Activated CD8-positive, alpha-beta memory T cell treated with anti-CD3 and anti-CD28 coated beads, Interleukin-2, amount 50 U/mL, for 48 hours (primary cell): Measurements from ENCODE around the gene DLGAP1.

ENCODE experiments used
- DNase-seq: peaks from one replicate; pipeline ENCODE4 v3.0.0-alpha.2; 2020

The DLGAP1 gene

DNA sequence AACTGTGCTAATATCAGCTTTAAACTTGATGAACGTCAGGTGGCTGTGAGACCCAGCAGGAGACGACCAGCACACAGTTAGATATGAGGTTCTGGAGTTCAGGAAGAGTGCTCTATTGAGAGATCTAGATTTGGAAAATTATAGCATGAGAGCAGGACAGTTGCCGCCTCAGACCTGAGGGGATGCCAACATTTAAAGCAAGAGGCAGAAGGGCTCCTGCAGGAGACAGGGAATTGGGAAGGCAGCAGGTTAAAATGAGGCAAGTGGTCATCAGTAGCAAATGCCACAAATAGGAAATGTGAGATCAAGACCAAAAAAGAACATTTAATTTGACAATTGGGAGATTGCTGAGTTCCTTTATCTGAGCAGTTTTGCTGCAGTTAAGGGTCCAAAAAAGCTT, 533.3 kb downstream of the DLGAP1 start:
- no peak for DNase-seq

DNA sequence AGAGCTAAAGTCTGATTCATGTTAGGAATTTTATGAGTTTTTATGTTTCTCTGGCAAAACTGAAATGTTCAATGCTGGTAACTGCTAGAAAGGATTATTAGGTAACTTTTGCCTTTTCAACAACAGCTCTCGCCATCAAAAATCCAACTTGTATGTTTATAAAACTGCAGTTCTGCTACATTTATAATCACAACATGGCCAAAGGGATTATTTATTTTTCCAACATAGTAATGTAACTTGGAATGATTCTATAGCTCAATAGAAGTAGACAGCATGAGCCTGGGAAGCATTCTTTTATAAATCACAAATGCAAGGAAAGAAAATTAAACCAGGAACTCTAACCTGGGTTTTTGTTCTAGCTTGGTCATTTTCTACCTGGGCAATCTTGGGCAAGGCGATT, 534.3 kb downstream of the DLGAP1 start:
- no peak for DNase-seq

DNA sequence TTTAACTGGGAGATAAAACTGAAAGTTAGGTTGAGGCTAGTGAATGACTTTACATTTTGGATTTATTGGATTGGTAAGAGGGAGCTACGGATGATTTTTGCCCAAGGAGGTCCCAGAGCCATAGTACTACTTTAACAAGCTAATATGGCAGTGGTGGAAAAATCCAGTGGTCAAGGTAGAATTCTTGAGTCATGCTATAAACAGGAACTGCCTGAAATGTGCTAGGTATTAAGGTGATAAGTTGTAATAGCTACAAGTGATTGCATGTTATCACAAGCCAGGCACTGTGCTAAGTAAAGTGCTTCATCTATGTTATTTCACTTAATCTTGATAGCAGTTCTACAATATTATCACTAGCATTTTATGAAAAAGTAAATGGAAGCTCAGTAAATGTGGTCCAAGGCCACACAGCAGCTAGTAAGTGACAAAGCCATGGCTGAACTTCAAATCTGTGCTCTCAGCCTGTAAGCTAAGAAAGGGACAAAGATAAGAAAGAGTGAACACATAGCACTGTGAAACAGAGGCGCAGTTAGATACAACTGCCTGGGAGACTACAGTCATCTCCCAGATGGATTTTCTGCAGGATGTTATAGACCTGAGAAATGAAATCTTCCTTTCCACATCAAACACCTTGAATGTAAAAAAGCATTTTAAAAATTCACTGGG, 535.6 kb downstream of the DLGAP1 start:
- no peak for DNase-seq

DNA sequence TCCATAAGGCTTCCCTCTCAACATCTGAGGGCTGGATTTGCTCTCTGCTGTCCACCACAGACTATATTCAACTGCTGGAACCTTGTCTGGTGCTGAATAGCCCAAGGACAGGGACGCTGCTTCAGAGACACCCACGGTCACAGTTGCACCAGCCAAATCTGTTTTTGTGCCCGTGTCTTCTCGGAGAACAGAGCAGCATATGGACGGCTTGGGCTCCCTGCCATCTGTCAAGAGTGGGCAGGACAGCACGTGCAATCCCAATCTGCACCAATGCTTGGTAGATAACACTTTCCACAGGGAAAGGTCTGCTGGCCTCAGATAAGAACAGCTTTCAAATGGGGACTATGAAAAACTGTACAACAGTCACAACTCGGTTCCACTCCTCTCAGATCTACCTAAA, 539.0 kb downstream of the DLGAP1 start:
- no peak for DNase-seq

DNA sequence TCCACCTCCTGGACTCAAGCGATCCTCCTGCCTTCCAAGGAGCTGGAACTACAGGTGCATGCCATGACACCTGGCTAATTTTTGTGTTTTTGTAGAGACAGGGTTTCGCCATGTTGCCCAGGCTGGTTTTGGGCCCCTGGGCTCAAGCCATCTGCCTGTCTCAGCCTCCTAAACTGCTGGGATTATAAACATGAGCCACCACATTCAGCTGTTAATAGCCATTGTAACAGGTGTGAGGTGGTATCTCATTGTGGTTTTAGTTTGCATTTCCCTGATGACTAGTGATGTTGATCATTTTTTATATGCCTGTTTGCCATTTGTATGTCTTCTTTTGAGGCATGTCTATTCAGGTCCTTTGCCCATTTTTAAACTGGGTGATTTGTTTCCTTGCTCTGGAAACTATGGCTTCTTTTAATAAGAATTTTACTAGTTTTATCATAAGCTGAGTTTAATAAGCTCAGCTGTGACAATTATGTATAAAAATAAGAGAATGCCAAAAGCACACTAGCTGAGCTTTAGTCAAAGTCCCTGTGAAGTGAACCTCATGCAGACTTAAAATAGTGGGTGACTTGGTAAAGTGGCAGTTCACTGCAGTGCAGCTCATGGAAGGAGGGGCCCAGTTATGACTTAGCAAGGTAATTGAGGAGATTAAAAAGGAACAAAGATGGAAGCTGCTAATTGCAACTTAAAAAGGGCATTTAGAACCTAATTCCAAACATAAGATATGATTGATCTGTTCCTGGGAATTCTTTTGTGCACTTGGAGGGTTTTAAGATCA, 540.1 kb downstream of the DLGAP1 start:
- no peak for DNase-seq

DNA sequence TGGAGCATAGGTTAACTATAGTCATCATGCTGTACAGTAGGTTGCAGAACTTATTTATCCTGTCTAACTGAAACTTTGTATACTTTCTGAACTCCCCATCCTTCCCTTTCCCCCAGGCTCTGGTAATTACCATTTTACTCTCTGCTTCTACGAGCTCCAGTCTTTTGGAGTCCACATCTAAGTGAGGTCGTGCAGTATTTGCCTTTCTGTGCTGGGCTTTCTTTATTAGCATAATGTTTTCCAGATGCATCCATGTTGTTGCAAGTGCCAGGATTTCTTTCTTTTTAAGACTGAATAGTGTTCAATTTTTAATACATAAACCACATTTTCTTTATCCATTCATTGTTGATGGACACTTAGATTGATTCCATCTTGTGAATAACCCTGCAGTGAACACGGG, 541.0 kb downstream of the DLGAP1 start:
- no peak for DNase-seq

DNA sequence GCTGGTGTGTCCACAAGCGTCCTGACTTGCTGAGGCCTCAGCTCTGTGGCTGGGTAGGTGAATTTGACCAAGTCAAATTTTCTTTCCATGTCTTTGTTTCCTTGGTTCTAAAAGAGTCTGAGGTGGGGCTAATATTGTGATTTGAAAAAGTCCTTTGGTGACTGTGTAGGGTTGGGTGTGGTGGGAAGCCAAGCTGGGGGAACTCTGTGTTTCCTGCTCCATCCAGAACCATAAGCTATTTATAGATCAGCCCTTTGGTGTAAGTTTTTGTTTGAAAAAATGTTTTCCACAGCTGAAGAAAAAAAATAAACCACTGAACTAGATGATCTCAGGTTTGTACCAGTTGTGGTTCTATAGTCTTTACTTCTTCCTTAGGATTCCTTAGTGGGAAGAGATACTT, 542.4 kb downstream of the DLGAP1 start:
- DNase-seq: no peak

DNA sequence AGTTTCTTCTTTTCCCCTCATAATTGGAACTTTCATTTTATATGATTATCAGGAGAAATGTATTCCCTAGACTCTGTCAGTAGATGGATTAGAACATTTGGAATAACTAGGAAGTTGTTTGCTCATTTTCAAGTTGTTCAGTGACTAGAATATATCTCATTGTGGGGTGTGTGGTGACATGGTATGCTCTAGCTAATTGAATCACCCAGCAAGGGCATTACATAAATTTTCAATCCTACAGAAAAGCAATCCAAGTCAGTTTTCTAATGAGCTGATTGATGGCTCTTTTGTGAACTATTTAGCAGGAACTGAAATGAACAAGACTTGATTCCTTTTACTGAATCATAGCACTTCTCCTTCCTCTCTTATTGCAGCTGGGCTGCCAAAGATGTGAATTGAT, 543.7 kb downstream of the DLGAP1 start:
- no peak for DNase-seq

DNA sequence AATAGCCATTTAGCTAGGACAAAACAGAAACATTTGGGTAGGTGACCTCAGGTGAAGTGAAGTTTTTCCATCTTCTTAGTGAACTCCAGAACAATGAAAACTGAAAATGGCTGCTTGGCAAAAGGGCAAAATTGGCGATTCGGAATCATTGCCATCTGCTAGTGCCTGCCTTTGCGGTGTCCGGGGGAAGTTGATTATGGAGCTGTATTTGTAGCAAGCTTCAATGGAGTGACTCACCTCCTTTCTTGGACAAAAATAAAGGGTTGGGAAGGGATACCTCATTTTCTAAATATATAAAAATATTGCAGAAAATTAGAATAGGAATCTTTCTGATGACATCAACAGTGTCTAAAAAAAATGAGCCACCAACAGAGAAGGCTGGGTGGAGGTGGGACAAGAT, 544.6 kb downstream of the DLGAP1 start:
- no peak for DNase-seq

DNA sequence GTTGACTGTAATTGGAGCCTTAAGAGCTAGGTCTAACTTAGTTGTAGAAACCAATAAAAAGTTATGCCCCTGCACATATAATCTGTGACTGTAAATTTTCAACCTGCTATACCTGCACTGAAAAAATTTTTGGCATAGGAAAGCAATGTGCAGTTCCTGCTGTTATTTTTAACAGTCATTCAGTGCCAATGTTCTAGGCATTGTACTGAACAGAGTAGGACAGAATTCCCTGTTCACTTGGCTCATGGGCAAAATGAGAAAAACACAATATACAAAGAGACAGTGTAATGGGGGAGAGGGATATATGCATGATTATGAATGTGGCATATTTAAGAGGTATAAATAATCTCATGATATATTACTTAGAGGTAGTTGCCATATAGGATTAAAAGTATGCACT, 547.2 kb downstream of the DLGAP1 start:
- DNase-seq: no peak

DNA sequence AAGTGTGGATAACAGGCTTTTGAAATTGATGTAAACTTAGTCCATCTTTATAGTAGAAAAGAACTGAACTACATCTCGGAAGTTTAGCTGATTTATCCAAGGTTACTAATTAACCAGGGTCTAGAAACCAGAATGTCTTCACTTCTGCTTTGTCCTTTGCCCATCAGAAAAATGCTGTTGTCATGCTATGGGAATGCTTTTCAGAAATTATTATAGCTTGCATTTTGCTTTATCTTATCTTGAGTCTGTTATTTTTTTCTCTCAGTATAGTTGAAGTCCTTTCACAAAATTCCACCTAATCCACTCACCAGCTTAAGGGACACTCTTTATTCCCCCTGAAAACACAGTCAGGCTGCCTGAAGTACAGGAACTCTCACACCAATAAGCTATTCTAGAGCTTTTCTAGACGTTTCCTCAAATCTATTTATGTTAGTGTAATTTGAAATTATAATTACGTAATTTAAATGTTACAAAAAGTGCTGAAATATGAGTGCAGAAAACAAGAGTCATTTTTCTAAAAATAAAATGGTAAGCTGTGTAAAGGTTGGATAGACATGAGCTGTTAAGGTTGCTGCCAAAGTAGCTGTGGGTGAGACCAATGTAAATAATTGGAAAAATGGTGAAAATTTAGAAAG, 548.9 kb downstream of the DLGAP1 start:
- no peak for DNase-seq

DNA sequence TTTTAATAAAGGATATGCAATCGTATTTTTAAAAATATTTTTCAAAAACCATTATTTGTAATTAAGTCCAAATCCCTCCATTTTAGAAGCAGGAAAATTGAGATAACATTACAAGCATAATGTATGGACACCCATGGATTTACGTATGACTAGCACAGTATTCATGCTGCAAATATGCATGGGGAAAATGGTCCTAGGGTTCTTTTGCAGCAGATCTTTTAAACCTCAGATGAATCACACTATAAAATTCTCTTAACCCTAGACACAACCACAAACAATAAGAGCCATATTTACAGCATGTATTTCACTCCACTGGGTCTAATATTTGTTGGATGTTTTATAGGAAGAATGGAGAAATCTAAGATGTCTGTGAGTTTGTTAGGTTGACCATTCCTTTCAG, 551.8 kb downstream of the DLGAP1 start:
- DNase-seq: no peak

DNA sequence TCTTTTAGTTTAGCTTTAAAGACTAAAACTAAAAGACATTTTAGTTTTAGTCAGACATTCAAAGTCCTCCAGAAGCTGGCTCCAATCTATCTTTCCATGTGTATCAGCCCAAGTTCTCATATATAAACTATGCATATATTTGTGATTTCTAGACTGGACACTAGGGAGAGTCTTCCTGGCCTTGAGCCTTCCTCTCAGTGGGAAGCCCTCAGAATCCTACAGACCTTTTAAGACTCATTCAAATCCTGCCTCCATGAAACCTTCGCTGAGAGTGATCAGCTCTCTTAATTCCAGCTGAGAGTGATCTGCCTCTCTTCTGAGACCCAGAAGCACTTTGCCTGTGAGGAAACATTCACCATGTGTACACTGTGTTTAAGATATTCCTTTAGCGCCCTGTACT, 552.4 kb downstream of the DLGAP1 start:
- no peak for DNase-seq

DNA sequence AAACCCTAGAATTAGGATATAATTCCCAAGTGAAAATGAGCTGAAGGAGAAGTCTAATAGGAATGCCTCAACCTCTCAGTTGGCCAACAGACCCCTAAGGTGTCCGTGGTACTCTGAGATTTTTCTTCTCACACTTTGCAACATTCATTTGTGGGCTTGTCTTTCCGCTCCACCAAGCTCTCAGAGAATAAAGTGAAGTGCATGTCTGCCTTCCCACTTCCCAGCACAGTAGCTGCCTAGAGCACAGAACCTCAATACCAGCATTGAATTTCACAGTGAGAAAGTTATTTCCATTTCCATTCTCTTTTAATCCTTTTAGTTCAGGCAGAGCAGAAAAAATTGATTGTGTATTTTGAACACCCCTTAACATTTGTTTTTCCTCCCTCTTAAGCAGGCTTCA, 553.3 kb downstream of the DLGAP1 start:
- no peak for DNase-seq

DNA sequence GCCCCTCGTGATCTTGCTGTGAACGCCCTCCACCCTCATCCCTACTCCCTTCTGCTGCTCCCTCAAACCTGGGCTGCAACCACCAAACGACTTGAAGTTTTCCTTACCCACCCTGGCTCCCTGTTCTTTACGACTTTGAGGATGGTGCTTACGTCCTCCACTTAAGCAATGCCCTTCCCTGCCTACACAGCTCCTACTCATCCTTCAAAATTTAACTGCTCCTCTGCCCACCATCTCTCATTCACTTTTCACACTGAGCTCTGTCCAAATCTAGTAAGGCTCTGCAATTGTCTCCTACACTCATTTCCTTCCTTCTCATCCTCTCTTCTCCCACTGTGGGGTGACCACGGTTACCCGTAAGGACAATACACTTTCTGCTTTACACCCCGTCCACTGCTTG, 554.1 kb downstream of the DLGAP1 start:
- no peak for DNase-seq

DNA sequence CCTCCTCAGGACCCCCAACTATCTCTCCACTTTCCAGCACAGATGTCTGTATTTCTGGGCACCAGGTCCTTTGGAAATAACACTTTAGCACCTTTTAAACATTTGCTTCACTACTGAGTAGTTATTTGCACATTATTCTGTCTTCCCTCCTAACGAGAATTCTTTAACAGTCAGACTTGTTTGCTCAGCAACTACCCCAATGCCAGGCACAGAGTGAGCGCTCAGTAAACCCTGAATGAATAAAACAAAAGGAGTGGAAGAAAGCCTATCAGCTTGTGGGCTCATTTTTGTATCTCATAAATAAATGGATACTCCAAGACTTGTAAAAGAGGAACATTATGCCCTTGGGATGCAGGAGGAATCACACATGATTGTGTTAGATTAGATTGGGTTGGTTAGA, 554.8 kb downstream of the DLGAP1 start:
- no peak for DNase-seq

DNA sequence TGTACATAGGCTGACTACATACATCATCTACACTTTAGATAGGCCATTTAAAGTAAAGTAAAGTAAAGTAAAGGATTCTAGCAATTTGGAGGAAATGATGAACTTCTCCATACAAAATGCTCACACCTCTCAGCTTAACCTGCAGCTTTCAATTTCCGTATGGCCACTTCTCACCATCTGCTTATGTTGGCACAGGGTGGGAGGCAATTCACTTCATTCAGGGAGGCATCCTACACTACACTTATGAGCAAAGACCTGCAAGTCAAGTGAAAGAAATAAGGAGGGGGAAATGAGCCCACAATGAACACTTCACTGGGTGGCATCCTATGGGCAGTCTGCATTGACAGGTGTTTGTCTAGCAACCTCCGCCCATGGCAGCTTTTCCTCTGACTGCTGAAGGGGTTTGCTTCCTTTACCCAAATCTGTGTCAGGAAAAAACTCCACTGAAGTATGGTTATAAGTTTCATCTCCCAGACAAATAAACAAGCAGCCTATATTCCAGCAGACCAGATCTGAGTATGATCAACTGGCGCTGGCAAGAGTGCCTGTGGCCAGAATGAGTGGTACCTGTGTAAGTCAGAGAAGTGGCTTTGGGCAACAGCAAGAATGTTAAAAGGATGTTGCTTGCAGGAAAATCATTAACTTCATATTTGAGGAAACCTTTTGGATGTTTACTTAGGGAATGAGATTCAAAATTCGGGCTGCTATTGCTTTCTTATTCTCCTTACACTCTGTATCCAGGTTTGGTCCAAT, 556.1 kb downstream of the DLGAP1 start:
- no peak for DNase-seq

DNA sequence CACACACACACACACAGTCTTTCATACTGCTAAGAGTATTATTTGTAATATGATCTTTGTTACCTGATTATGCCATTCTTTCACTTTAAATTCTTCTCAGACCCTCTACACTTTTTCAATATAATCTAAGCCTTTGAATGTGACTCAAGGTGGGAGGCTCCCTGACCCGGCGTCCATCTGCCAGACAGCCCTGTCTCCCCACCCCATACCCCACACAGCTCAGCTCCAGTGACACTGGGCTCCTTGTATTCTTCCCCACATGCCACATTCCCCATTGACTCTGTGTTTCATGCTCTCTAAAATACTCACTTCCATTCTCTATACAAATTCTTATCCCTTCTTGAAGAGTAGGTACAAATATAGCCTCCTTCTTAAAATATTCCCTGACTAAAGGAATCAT, 563.0 kb downstream of the DLGAP1 start:
- no peak for DNase-seq

DNA sequence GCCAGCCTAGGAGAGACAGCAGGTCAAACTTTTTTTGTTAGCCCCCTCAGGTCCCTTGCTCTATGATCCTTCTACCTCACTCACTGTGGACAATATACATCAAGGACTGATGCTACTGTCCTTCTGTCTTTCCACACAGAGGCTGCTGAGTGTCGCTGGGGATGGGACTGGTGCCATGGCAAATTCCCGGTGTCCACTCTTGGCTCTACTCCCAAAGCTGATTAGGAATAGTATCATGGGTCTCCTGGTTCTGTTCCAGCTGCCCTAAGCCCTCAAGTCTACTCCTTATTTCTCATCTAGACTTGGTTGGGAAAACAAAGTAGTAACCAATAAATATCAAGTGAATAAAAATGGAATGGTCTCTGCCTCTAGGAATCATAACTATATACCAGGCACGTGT, 563.9 kb downstream of the DLGAP1 start:
- no peak for DNase-seq

DNA sequence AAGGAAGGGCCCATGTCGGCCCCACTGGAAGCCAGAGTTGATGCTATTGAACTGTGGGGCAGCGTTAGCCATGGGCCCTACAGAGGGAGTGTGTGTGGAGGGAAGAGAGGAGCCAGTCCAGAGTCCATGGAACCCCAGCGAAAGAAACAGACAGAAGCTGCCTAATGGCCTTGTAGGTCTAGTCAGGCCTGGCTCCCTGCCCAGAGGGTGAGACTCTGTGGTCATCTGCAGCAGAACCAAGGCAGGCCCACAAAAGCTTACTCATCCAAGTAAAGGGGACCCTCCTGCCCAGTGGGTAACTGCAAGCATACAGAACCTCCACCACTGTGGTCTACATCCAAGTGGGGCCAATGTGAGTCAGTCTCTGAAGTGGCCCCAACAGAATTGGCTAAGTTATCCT, 565.3 kb downstream of the DLGAP1 start:
- DNase-seq: no peak

DNA sequence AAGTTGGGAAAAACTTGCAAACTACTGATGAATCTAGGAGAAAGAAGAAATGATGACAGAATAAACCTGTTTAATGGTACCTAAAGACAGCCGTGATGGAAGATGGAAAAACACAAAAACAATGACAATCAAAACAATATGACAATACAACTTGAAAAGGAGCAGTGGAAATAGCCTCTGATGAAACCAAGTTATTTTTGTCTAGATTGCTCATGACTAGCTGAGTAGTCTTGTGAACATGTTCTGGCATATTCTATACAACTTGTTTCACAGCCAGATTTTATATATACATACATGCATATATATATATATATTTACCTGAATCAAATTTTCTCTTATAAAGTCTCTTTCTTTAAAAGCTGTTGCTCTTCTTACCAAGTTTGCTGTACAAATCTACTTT, 566.0 kb downstream of the DLGAP1 start:
- DNase-seq: no peak

DNA sequence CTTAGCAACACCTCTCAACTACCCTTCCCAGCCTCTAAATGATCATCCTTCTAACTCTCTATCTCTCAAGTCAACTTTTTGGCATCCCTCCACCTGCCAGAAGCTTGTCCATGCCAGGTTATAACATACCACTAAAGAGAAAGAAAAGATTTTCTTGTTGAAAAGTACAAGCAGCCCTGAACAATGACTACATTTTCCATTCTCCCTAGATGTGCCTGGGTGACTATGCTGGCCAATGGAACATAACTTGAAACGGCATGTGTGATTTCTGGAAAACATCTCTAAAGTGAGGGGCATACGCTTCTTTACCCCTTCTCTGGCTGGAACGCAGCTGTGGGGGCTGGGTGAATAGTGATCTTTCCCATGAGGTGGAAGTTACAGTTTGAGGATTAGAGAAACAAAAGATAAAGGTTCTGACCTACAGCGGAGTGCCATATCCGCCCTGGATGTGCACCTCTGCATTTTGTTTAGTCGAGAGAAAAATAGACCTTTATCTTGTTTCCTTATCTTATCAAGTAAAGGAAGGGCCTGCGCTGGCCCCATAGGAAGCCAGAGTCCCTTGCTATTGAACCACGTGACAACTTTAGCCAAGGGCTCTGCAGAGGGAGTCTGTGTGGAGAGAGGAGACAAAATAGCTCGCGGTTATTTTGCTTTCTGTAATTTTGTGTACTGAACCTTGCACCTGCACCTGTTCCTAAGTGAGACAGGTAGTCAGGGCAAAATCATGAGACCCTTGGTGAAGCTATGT, 568.4 kb downstream of the DLGAP1 start:
- no peak for DNase-seq

DNA sequence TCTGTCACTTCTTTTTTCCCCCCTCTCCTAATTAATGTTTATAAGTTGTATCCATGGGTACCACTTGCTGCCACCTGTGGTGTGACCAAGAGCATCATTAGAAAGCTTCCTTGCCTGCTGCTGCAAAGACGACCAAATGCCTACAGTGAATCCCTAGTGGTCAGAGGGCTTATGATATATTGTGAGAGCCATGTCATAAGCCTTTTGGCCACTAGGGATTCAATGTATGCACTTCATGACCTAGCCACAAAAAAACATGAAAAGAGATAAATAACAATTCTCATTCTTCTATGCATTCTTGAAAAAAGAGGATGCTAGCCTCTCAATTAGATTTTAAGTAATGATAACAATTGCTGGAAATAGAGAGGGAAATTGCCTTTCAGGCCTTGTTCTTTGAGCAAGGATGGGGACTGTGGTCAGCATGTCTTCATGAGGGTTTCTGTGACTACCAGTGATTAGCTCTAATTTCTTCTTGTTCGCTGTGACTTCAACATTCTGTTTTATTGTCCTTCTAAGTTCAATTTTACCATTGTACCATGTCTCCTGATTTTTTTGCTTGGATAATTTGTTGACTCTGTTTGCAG, 569.8 kb downstream of the DLGAP1 start:
- no peak for DNase-seq
